KMS-11 (cell line): ENCODE results near the gene UGT1A7.

Experiments used
- H2AFZ ChIP-seq: fragments of 200-600 bp; sonication (generic); 2 replicates; pipeline ENCODE4 v1.6.1; 2016; ENCODE audit warnings: antibody characterized with exemption, mixed run types, low read depth
- H3K27ac ChIP-seq: fragments of 200-600 bp; sonication (generic); 2 replicates; pipeline ENCODE4 v1.6.1; 2016; ENCODE audit warnings: mild to moderate bottlenecking, mixed run types
- H3K27me3 ChIP-seq: fragments of 200-600 bp; sonication (generic); 2 replicates; pipeline ENCODE4 v1.6.1; 2017; ENCODE audit warnings: mild to moderate bottlenecking, low read depth, mixed run types, moderate library complexity; ENCODE audit not compliant: insufficient read depth
- H3K36me3 ChIP-seq: fragments of 200-600 bp; sonication (generic); 2 replicates; pipeline ENCODE4 v1.6.1; 2017; ENCODE audit warnings: mild to moderate bottlenecking, mixed run types; ENCODE audit not compliant: insufficient read depth
- H3K4me1 ChIP-seq: fragments of 200-600 bp; sonication (generic); 2 replicates; pipeline ENCODE4 v1.6.1; 2016; ENCODE audit warnings: mild to moderate bottlenecking, low read depth, mixed run types; ENCODE audit not compliant: poor library complexity, severe bottlenecking
- H3K4me2 ChIP-seq: fragments of 200-600 bp; sonication (generic); 2 replicates; pipeline ENCODE4 v1.7.0; 2016; ENCODE audit warnings: mild to moderate bottlenecking, mixed run types
- H3K4me3 ChIP-seq: fragments of 200-600 bp; sonication (generic); IDR thresholded peaks from 2 replicates; pipeline ENCODE4 v1.6.1; 2017; ENCODE audit warnings: low read depth, low read length, mixed read lengths; ENCODE audit not compliant: insufficient read depth
- H3K79me2 ChIP-seq: fragments of 200-600 bp; sonication (generic); 2 replicates; pipeline ENCODE4 v1.6.1; 2016; ENCODE audit warnings: low read depth, mixed run types; ENCODE audit not compliant: insufficient read depth
- H3K9ac ChIP-seq: fragments of 200-600 bp; sonication (generic); 2 replicates; pipeline ENCODE4 v1.6.1; 2016; ENCODE audit warnings: mild to moderate bottlenecking, mixed run types
- H4K20me1 ChIP-seq: fragments of 200-600 bp; sonication (generic); 2 replicates; pipeline ENCODE4 v1.6.1; 2016; ENCODE audit warnings: mild to moderate bottlenecking, mixed run types; ENCODE audit not compliant: insufficient read depth
- TF ChIP-seq, protein P1 (sequence below): fragments of 200-600 bp; sonication (generic); conservative IDR thresholded peaks from 2 replicates; pipeline ENCODE4 v1.6.1; 2017; ENCODE audit warnings: low read depth, mild to moderate bottlenecking, antibody characterized with exemption, low read length, moderate library complexity, mixed read lengths

Gene UGT1A7

DNA sequence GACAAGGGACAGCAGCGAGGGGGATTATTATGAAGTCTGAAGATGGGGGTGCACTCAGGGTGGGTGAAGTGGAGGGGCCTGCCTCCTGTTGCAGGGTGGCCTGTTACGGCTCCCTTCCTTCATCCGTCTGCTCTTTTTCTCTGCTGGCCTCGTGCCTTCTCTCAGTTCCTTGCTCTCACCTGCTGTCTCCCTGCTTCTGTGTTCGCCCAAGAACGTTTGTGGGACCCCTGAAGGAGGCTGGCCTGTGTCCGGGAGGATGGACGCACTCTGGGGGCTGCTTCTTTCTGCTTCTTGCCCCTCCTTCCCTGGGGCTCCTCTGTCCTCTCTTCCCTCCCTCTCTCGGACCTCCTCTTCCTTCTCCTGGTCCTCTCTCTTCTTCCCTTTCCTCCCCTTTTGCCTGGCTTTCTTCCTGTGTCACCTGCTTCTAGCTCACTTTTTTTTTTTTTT, 110.2 kb downstream of the UGT1A7 start:
- Histone ChIP-seq H3K36me3 (no peaks in the 10 kb centered on the region), H3K79me2 (no peaks in the 10 kb centered on the region), H4K20me1 (no peaks in the 10 kb centered on the region), H3K9ac (no peak overlapping the region), H3K4me3 (no peak overlapping the region), H3K4me1 (no peaks in the 10 kb centered on the region), H3K27ac (no peak overlapping the region), H3K4me2 (no peak overlapping the region), H2AFZ (no peak overlapping the region), H3K27me3 (no peaks in the 10 kb centered on the region)
- TF ChIP-seq, protein P1, sequence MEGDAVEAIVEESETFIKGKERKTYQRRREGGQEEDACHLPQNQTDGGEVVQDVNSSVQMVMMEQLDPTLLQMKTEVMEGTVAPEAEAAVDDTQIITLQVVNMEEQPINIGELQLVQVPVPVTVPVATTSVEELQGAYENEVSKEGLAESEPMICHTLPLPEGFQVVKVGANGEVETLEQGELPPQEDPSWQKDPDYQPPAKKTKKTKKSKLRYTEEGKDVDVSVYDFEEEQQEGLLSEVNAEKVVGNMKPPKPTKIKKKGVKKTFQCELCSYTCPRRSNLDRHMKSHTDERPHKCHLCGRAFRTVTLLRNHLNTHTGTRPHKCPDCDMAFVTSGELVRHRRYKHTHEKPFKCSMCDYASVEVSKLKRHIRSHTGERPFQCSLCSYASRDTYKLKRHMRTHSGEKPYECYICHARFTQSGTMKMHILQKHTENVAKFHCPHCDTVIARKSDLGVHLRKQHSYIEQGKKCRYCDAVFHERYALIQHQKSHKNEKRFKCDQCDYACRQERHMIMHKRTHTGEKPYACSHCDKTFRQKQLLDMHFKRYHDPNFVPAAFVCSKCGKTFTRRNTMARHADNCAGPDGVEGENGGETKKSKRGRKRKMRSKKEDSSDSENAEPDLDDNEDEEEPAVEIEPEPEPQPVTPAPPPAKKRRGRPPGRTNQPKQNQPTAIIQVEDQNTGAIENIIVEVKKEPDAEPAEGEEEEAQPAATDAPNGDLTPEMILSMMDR, result no peak

- Histone ChIP-seq H3K27ac (no peak overlapping the region), H3K4me1 (no peaks in the 10 kb centered on the region), H3K36me3 (no peaks in the 10 kb centered on the region), H3K27me3 (no peaks in the 10 kb centered on the region), H4K20me1 (no peaks in the 10 kb centered on the region), H3K4me2 (no peak overlapping the region), H2AFZ (no peak overlapping the region), H3K79me2 (no peaks in the 10 kb centered on the region), H3K9ac (no peak overlapping the region), H3K4me3 (no peak overlapping the region)
- TF ChIP-seq, protein P1, result no peak
Observed at GRCh38 chr2:233792720-233793119, 111.0 kb downstream of the UGT1A7 start.

DNA sequence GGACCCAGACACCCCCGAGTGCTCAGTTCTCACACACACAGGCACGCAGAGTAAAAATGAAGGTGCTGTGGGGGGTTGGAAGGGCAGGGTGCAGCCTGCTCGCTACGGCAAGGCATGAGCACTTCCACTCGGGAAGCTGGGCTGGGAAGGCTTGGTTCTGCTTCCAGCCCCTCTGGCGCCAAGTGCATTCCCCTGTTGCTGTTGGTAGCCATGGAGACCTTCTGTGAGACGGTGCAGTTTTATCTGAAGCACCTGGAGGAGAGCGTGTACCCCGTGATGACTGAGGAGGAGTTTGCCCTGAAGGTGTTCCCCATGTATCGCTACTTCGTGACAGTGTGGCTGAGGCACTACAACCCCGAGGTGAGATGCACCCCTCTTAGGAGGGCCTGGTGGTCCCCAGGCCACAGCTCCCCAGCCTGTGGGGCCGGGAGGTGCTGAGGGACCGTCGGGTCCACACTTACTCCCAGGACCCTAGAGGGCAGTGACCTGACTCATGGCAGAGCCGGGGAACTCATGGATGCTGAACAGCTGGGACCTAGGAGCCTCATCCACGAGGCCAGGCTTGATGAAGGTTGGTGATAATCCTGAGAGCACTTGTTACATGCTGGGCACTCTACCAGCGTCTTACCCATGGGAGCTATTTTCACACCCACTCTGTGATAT, 111.9 kb downstream of the UGT1A7 start:
- Histone ChIP-seq H2AFZ (no peak overlapping the region), H3K4me1 (no peaks in the 10 kb centered on the region), H3K79me2 (no peaks in the 10 kb centered on the region), H3K4me3 (no peak overlapping the region), H4K20me1 (no peaks in the 10 kb centered on the region), H3K27me3 (no peaks in the 10 kb centered on the region), H3K36me3 (no peaks in the 10 kb centered on the region), H3K27ac (no peak overlapping the region), H3K4me2 (no peak overlapping the region), H3K9ac (no peak overlapping the region)
- TF ChIP-seq, protein P1, result no peak

- no peak overlapping the region for H3K4me3 ChIP-seq
- H3K27ac ChIP-seq, result no peak overlapping the region
Observed at GRCh38 chr2:233794128-233794658, 112.5 kb downstream of the UGT1A7 start.

More at GRCh38 chr2:233794128-233794658, 112.5 kb downstream of the UGT1A7 start:
- no peaks in the 10 kb centered on the region for H3K36me3 ChIP-seq
- H4K20me1 ChIP-seq, result no peaks in the 10 kb centered on the region
- H3K27me3 ChIP-seq, result no peaks in the 10 kb centered on the region
- H3K9ac ChIP-seq, result no peak overlapping the region
- TF ChIP-seq, protein P1, result no peak
- no peak overlapping the region for H2AFZ ChIP-seq
- H3K4me2 ChIP-seq, result no peak overlapping the region
- no peaks in the 10 kb centered on the region for H3K4me1 ChIP-seq
- no peaks in the 10 kb centered on the region for H3K79me2 ChIP-seq
